CD1c-positive myeloid dendritic cell (primary cell): ENCODE results near the gene HIF3A.

Experiments used
- DNase-seq: peaks from one replicate; pipeline ENCODE4 v3.0.0-alpha.2; 2016; ENCODE audit errors: extremely low spot score

HIF3A gene

GRCh38 chr19:46328079-46328478, 31.2 kb downstream of the HIF3A start:
- no peak for DNase-seq

- DNase-seq = no peak
These were observed 33.6 kb downstream of the HIF3A start for GRCh38 chr19:46330319-46330918.

- no peak for DNase-seq
These were observed 40.6 kb downstream of the HIF3A start for GRCh38 chr19:46337487-46337886.

- no peak for DNase-seq
These were observed 42.6 kb downstream of the HIF3A start for GRCh38 chr19:46339446-46339845.

- DNase-seq = no peak
These were observed 43.3 kb downstream of the HIF3A start for GRCh38 chr19:46340051-46340659.

- no peak for DNase-seq
These were observed 45.1 kb downstream of the HIF3A start for GRCh38 chr19:46341937-46342336.

- DNase-seq = peak; percentile 14
These were observed 47.5 kb downstream of the HIF3A start for GRCh38 chr19:46344363-46344762.

GRCh38 chr19:46345157-46345556, 48.3 kb downstream of the HIF3A start:
- DNase-seq = no peak

GRCh38 chr19:46346821-46347571, 50.2 kb downstream of the HIF3A start, which contains the start of gene PPP5C:
PPP5C (plus strand) TSS chr19:46347087; CDS start chr19:46347097, 10 bp downstream.
- DNase-seq = peak; percentile 94

GRCh38 chr19:46347572-46347883, 50.7 kb downstream of the HIF3A start:
- DNase-seq = no peak

GRCh38 chr19:46347985-46348384, 51.1 kb downstream of the HIF3A start:
- no peak for DNase-seq

- DNase-seq = no peak
These were observed 52.6 kb downstream of the HIF3A start for GRCh38 chr19:46349311-46349993.

- no peak for DNase-seq
These were observed 53.4 kb downstream of the HIF3A start for GRCh38 chr19:46350029-46350757.

GRCh38 chr19:46350758-46351159, 53.9 kb downstream of the HIF3A start:
- DNase-seq = peak; percentile 19

GRCh38 chr19:46351241-46352041, 54.6 kb downstream of the HIF3A start:
- peak; percentile 4 for DNase-seq

GRCh38 chr19:46353730-46354528, 57.1 kb downstream of the HIF3A start:
- no peak for DNase-seq

- no peak for DNase-seq
These were observed 58.6 kb downstream of the HIF3A start for GRCh38 chr19:46355234-46356148.

- DNase-seq = no peak
These were observed 59.6 kb downstream of the HIF3A start for GRCh38 chr19:46356149-46357055.
